ENCODE measurements around the gene SREBF2. TPM values are rescaled to one million over a fixed set of nuclear protein-coding genes. Genes with fewer than 3 reads are reported as not detected.
A peak's percentile ranks its signal among the peaks of the same experiment; 100 is the strongest.

The SREBF2 gene
- total and polyA plus RNA-seq, 2 of the 13 experiments (the other 11 are each of a cell fraction or from before 2014, with no cell fraction given): 53.8 to 72.6 TPM

- TF ChIP-seq ZSCAN12 (CRISPR knock-in tag; IDR thresholded peaks at IDR 0.05) (0 out of 2 replicates have a peak, but pooled peaks have one; percentile 5), ZBTB20 (CRISPR knock-in tag; IDR thresholded peaks at IDR 0.05; ENCODE audit: borderline replicate concordance, low read depth) (0 out of 2 replicates have a peak, but pooled peaks have one; percentile 21), ZSCAN5A (CRISPR knock-in tag; IDR thresholded peaks at IDR 0.05; ENCODE audit: borderline replicate concordance) (peak; percentile 30; the same call in 1 of the 2 replicates), DR1 (CRISPR knock-in tag; IDR thresholded peaks at IDR 0.05) (no peak), ZBTB3 (CRISPR knock-in tag; IDR thresholded peaks at IDR 0.05; ENCODE audit: borderline replicate concordance, low read depth) (no peak; the same call in 1 of the 2 replicates)
Measured at GRCh38 chr22:41799486-41800347, 33.2 kb upstream of the SREBF2 start (continued).

- TSS peak; percentile 65 for BruUV-seq (replicated peaks)
- WGBS (ENCODE audit: low lambda C conversion rate): 1% methylated on average over 14 of the region's 52 CpGs
- in situ Hi-C loops (cut with HindIII; ENCODE audit: extremely low pct_ligation_motif_present, low pct_unique_long_range_greater_than_20kb) (no loop called here), intact Hi-C loops (cut with micrococcal nuclease; ENCODE audit: unreplicated experiment) (no loop called here)
- Histone ChIP-seq H3K9ac (ENCODE audit: insufficient read depth, low read depth, low read length) (peak within 1 kb of the TSS; percentile 89), H2AFZ (ENCODE audit: low read length) (peak within 1 kb of the TSS; percentile 31), H3K4me3 (replicated peaks in 1 of 3; ENCODE audit: insufficient read depth in 1 of 3, low read depth in 2 of 3, low read length in 3 of 3) (peak within 1 kb of the TSS; percentile 71 to 92 (median 86)), H3K27me3 (ENCODE audit: control insufficient read depth in 1 of 2, insufficient read depth in 2 of 2, low read length in 2 of 2) (no peaks in the 10 kb centered on the region; a peak in 1 of 5 replicates), H3K36me3 (replicated peaks in 1 of 2; ENCODE audit: control insufficient read depth in 1 of 2, insufficient read depth in 2 of 2, low read length in 2 of 2) (no peaks in the 10 kb centered on the region; a peak in 1 of 5 replicates), H3K4me2 (ENCODE audit: low read depth, low read length) (peak within 1 kb of the TSS; percentile 87), H4K20me1 (ENCODE audit: insufficient read depth, low read length) (no peaks in the 10 kb centered on the region), H3K79me2 (ENCODE audit: insufficient read depth, low read length) (peaks cover 34% of the 10 kb centered on the region), H3K4me1 (ENCODE audit: insufficient read depth, low read length) (peaks cover 37% of the 10 kb centered on the region), H3K27ac (ENCODE audit: extremely low read length, insufficient read depth, low read length) (peak within 1 kb of the TSS; percentile 87), H3K9me3 (ENCODE audit: low read length) (no peaks in the 10 kb centered on the region)
- ChIA-PET CTCF (ENCODE audit: low intra/inter-chr PET ratio, low total read pairs) (no interaction called here), POLR2A (interaction anchor here (0.6 to 3.0 kb wide), 27 partner anchors 9 to 294 kb away, joined by 3 to 45 read pairs (median 4); partner anchors contain the start of genes CENPM, NDUFA6, SNU13 and SREBF2)
- FAIRE-seq (peak; percentile 62), ATAC-seq (peak; percentile 98), DNase-seq (ENCODE audit: low spot score) (peak; percentile 74)
- TF ChIP-seq SMARCC2 (IDR thresholded peaks at IDR 0.05) (no peak), NFE2L2 (IDR thresholded peaks at IDR 0.05; ENCODE audit: low read length) (no peak), FOXP4 (CRISPR knock-in tag; IDR thresholded peaks at IDR 0.05) (no peak; the same call in none of the 2 replicates), POLR2AphosphoS5 (IDR thresholded peaks at IDR 0.05; ENCODE audit: low read depth, low read length) (peak; percentile 97), ZNF432 (CRISPR knock-in tag; IDR thresholded peaks at IDR 0.05; ENCODE audit: borderline replicate concordance) (no peak), ZNF616 (CRISPR knock-in tag; IDR thresholded peaks at IDR 0.05; ENCODE audit: low read depth) (0 out of 2 replicates have a peak, but pooled peaks have one; percentile 20), FOXO1 (CRISPR knock-in tag; IDR thresholded peaks at IDR 0.05) (peak; percentile 8; the same call in 1 of the 2 replicates), ZNF724P (CRISPR knock-in tag; IDR thresholded peaks at IDR 0.05; ENCODE audit: borderline replicate concordance) (no peak), MBD4 (IDR thresholded peaks at IDR 0.05; ENCODE audit: borderline replicate concordance, low read length) (no peak), CHD4 (IDR thresholded peaks at IDR 0.05; ENCODE audit: borderline replicate concordance, low read length) (no peak), GABPB1 (CRISPR knock-in tag; IDR thresholded peaks at IDR 0.05) (peak; percentile 98), KAT8 (CRISPR knock-in tag; IDR thresholded peaks at IDR 0.05) (peak; percentile 82), TOPORS (CRISPR knock-in tag; IDR thresholded peaks at IDR 0.05) (0 out of 2 replicates have a peak, but pooled peaks have one; percentile 58)
Measured at GRCh38 chr22:41800348-41801146, 32.4 kb upstream of the SREBF2 start, which contains the start of gene CCDC134. Gene CCDC134 (plus strand): TSS chr22:41800679. CDS start chr22:41808891, 8,212 bp downstream.

All from HepG2 (cell line).